GF-D8 (cell line): ENCODE results near the gene STARD13.

ENCODE experiments used
- DNase-seq: peaks from one replicate; lab custom pipeline; 2025; lab: John Stamatoyannopoulos, UW

The STARD13 gene

DNA sequence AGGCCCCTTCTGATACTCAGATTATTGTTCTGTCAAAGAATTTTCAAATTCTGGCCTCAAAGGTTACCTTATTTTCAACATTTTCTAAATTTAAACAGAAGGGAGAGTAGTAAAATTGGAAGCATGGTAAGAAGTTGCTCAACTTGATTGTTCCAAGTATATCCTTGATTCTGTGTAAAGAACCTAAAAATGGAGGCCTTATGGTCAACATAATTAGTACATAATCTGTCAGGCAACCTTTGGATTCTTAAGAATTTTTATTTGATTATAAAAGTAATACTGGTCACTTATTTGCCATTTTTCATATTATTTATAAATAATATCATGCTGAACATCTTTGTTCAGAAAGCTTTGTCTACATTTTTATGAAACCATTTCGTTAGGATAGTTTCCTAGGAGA lies 83.9 kb downstream of the STARD13 start:
- no peak for DNase-seq

DNA sequence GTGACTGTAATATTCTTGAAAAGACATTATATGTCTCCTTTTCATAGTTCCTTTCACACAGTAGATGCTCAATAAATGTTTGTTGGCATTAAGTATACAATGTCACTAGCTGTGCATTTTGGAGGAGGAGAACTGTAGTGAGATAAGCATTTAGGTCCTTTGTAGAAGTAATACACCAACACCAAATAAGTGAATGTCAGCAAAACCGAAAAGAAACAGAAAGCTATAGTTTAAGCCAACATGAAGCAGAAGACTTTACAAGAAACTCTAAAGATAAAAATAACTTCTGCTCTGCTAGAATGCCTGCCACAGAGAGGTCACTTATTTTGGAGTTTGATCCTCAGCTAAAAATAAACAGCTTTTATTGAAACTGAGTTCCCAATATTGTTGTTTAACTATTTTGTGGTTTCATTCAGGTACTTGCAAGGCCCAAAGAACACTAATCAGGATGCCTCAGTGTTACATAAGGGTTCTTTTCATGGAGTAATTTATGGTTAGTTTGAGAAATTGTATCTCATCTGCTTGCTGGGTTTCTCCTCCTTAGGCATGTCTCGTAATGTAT lies 86.2 kb downstream of the STARD13 start:
- DNase-seq: no peak

DNA sequence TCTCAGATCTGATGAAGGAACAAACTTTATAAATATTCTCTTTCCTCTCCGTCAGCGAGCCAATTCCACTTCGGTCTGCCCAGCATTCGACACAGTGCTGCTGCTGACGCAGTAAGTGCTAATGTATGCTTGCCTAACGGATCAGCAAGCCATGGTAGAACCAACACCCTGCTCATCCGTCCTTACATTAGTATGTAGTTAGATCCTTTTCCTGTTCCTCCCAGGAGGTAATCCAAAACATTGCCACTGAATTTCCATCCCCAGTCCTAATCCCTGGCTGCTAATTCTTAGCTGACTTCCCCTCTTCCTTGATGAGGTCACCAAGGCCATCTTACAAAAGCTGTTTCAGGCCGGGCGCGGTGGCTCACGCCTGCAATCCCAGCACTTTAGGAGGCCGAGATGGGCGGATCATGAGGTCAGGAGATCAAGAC lies 88.0 kb downstream of the STARD13 start:
- DNase-seq: no peak

DNA sequence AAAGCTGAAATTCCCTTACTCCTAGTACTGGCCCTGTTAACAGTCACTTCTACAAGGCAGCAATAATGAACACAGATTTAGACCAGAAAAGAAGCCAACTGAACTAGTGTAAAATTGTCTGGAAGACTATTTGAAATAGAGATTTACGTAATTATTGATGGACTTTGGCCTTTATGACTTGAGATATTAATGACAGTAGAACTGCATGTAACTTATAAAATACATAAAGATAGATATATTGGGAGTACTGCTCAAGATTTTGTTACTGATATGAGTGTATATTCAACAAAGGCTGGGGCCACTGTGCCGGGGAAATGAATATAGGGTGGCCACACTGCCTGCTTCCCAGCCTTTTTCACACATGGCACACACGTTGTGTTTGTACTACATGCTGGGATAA lies 88.8 kb downstream of the STARD13 start:
- DNase-seq: no peak

DNA sequence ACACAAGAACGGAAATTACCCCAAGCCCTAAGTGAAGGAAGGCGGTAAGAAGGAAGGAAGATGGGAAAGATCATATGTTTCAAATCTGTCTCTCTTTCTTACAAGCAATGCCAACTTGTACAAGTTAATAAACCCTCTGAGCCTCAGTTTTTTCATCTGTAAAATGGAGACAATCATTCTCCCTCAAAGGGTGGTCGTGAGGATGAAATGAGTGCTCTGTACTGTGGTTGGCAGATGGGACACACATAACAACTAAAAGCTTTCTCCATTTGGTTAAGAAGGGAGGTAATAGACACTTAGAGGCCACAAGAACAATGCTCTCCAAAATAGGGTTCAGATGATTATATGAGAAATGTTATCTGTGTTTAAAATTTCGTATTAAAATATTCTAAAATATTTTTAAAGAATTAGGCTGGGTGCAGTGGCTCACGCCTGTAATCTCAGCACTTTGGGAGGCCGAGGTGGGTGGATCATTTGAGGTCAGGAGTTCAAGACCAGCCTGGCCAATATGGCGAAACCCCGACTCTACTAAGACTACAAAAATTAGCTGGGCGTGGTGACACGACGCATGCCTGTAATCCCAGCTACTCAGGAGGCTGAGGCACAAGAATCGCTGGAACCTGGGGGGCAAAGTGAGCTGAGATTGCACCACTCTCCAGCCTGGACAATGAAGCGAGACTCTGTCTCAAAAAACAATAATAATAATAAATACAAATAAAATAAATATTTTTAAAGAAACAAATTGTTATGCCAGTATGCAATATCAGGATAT lies 89.7 kb downstream of the STARD13 start:
- DNase-seq: no peak

DNA sequence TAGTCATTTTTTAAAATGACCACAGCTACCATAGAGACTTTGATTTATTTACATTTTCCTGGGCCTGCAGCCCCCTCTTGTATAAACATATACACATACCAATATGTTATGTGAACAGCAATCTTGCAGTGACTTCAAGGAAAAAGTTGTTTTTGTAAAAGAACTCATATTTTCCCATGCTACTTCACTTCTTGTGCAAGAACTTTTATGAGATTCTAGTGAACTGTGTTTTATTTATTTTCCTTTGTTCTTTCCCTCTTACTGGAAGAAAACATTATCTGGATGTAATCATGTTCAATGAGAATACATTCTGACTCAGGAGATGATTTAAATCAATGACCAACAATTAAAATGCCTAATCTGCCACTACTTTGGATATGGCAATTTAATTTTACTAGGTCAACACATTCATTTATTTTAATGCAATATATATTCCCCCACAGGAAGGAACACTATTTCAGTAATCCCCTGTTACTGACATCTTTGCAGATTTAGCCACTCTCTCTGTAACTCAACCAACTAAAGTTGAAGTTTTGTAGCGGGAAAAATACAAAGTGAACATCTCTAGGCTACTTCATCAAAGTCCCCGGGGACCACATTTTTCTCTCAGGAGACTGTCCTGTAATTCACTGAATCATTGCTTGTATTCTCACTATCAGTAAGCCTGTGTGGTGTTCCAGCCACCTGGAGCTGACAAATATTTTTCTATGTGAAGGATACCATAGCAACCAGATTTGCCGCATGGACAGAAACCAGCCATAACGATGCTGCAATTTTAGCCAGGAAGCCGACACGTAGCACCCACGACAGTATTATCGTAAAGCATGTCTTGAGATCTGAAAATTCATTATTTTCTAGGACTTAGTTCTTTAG lies 90.5 kb downstream of the STARD13 start:
- no peak for DNase-seq

DNA sequence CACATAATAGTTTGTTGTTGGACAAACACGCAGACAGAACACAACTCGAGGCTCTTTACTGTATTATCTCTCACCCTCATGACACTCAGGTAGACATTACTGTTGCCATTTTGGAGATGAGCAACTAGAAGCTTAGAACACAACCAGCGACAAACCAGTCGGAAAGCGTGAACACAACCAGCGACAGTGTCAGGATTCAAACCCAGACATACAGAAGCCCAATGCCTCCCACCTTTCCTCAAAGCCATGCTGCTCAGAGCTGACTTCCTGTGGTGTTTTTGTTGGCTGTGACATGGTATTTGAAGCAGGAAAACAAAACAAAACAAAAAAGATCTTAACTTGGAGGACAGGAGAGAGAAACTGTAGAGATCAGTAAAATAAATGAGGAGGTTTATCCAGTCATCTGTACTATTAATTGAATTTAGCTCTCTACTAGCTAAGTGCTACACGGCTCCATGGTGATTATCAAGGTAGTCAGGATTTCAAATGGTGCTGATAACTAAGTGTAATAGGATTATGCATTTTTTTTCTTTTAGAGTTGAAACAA lies 92.1 kb downstream of the STARD13 start:
- no peak for DNase-seq

DNA sequence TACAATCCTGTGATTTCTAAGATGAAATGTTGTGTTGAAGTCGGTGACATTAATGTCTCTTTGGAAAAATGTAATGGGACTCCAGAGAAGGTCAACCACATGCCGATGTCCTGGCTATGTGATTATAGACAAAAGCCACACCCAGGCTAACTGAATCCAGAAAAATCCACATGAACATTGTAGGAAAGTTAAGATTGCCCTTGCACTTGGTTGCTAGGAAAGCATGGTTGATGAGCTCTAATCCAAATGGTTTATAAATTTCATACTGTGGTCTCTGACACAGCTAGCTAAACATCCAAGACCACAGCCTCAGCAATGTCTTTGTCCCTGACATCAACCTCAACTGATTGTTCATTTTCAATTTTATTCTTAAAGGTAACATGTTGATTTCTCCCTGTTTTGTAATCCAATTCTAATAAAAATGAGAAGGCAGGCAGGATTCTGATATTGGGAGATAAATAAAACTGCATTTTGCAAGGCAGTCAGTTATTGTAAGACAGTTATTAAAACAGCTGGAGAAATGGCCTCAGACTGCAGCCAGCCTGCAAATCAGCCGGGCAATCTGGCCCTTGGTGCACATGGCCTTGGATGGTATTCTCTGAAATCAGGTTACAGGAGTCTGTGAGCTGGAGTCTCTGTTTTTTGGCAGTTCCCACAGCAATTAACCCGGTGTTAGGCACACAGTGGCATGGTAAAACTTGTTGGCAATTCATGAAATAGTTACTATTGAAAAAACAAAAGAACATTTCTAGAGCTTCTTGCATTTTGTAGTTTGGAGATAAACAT lies 93.9 kb downstream of the STARD13 start:
- DNase-seq: no peak

DNA sequence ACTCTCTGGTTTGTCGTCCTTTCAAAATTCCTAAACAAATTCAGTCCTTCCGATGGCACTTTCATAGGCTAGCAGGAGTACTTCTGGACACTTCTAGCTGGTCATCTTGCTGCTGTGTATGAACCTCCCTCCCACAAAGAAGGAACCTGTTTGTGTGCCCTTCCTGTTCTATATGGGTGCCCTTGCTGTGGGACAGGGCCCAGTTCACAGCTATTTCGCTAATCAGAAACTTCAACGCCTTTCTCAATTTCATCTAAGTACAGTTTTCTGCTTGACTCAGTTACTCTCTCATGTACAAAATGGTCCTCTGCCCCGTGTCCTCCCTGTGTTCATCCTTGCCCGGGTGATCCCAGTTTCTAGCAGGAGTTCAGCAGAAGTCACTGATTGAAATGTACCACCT lies 96.1 kb downstream of the STARD13 start:
- no peak for DNase-seq

DNA sequence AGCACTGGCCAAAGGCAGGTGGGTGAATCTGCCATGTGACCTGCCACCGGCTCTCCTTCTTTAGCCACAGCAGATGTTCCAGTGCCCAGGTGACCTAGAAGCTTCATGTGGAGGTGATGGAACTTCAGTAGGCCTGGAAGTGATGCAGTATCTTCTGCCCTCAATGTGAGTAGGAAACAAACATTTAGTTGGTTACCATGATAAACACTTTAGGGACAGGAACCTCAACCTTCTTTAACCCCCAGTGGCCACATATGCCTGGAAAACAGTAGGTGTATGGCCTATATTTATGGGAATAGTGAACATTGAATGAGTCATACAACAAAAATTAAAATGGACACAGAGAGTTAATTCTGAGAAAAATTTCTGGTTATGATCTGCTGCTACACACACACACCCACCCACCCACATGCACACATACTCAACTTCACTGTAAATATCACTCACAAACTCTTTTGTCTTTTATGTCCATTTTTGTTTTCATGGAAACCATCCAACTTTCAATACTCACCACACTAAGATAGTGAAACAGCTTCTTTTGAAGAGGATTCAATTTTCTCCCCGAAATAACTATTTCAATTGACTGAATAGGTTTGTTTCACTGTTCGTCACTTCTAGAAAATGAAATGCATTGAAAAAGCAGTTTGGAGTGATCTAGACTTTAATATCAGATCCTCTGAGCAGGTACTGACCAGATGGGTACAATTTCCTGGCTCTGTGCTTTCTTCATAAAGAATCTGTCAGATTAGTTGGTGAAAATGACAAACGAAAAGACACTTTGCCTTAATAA lies 97.3 kb downstream of the STARD13 start:
- DNase-seq: no peak

DNA sequence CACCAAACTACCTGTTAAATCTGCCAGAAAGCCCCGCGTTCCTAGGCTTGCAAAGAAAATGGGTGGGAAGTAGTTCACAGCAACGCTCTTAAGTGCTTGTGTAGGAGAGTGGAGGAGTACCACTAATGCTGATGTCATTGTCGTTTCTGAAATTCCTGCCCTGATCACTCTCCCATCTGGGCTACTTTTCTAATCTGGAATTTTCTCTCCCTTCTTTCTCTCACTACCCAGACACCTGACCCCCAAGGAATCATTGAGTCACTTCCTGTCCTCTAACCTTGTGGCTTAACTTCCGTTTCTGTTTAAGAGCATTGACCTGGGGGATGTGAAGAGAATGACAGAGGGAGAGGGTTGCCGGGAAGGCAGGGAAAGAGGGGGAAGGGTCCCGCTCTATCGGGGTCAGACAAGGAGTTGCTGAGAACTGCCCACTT lies 98.7 kb downstream of the STARD13 start:
- DNase-seq: no peak

DNA sequence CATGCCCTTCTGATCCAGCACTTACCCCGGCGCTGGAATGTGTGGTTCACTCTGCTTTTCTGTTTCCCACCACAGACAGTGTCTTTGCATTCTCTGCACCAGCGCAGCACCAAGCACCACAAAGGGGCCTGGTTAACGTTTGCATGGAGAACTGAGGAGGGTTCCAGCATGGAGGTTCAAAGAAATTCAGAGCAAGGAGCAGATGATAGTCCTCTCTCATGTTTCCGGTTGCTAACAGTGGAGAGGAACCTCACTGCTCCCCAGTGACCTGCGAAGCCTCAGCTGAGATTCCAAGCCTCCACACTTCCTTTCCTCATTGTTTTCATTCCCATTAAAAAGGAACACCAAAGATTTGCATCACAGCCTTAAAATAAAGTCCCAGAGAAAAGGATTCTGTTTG lies 99.7 kb downstream of the STARD13 start:
- DNase-seq: no peak

DNA sequence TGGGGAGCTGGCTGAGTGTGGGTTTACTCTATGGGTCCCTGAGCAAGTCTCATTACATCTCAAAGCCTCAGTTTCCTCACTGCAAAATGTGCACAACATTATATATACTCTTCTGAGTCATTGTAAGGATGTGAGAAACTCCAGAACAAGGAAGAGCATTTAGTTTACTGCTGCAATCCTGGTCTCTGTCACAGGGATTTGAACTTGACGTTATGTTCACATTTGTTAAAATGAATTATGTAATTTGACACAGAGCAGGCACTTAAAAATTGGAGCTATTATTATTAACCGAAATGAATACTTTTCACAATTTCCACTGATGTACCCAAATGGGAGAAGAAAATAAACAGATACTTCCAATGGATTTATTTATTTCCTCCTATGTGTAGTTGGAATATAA lies 101.0 kb downstream of the STARD13 start:
- DNase-seq: no peak

DNA sequence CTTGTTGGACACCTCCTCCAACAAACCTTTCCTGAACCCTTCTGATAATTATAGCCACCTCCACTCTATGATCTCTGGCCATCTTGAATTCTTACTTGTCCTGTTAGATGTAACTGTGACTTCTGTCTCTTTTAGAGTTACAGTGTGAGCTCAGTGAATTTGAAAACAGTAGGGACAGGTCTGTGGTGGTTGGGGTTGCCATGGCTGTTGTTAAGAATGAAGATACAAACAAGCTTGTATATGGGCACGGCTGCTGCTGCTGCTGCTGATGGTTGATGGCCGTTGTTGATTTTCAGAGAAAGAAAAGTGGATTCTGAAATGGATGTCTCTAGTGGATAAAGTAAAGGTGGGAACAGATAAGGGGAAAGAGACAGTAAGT lies 101.5 kb downstream of the STARD13 start:
- no peak for DNase-seq

DNA sequence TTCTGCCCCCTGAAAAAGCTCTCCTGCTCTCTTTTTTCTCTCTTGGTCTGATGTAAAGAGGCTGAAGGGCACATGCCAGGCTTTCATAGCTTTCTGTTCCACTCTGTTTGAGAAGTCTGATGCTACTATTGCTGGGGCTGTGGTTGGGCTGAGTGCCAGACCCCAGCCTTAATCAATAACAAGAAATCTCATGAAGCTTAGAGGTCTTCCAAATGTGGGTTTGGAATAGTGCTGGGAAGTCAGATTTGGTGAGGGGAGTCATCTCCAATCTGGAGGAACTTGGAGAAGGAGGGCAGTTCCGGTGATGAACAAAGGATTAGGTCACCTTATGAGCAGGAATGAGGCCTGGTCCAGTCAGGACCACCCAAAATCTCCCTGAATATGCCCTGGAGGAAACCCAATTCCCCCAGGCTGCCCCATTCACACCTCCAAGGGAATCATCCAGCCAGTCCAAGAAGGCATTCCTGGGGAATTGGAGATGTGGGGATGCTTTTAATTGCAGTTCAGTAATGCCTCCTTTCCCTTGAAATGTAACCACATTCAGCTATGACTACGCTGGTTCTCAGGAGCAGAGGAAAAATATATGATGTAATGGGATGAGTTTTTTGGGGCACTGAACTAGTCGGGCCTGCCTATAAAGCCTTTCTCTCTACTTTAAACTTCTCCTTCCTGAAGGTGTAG lies 102.0 kb downstream of the STARD13 start:
- DNase-seq: no peak

DNA sequence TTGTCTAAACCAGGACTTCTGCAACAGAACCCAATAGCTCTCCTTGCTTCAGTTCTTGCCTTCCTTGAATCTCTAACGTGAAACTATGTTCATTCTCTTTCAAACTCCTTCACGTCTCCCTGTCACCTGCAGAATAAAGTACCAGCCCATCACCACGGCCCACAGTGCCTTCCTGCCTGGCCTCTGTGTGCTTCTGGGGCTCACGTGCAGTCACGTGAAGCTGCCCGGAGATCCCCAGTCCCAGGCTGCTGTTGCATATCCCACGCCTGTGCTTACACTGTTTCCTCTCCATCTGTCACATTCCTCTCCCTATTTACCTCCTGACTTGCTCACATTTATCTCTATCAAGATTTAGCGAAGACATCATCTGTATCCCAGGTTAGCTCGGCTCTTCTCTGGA lies 102.8 kb downstream of the STARD13 start:
- DNase-seq: no peak

DNA sequence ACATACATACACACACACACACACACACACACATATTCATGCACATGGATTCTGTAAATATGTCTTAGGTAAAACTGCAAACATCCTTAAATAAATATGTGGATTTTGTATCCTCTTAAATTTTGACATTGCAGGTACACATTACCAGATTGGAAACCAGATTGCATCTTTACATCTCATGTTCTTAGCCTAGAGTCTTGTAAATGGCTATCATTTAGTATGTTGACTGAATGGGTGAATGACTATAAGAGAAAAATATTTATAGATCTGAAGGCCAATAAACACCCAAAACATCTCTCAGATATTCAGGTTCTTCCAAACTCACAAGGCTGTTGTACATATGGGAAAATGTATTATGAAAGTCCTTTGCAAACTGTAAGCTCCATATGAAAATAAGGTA lies 104.3 kb downstream of the STARD13 start:
- DNase-seq: no peak

DNA sequence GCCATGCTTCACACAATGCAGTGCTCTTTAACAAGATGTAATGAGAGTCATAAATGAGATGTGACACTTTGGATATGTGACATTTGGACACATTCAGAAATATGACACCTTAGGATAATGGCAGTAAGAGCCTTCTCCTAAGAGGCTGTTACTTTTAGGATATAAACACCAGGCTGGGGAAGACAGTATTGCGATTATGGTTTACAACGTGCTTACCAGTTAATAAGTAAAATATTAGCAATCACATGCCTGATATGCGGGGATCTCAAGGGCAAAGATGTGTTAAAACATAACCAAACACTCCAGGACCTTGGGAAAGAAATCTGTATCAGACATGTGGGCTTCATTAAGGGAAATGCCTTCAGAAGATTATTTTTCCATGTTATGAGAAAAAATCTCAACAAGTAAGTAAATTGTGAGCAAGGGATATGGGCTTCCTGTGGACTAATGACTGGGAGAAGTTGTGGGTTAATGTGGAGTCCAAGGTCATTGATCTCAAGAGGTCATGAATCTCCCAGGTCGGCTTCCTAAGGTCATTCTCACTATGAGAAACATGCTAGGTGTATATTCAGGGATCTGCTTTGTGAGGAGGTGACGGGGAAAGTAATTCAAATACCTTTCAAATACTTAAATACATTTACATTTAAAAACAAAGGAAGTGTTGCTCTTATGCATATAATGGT lies 105.3 kb downstream of the STARD13 start:
- DNase-seq: no peak

DNA sequence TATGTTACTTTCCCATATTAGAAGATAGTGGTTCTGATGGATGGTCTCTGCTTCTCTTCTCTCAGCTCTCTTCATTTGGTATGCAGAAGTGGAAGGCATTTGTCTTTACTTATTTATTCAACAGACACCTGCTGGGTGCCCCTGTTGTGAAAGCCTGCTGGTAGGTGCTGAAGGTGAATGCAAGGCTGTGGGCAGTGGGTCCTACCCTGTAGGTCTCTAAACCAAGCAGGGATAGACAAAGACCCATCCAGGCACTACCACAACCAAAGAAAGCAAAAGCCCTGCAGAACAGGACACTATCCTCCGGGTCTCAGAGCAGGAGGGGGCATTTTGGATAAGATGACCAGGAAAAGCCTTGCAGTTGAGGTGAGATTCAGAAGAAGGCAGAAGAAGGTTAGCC lies 106.1 kb downstream of the STARD13 start:
- no peak for DNase-seq
